SJCRH30 (cell line): ENCODE measurements around the gene ARHGAP12. TPM values are rescaled to one million over a fixed set of nuclear protein-coding genes. Genes with fewer than 3 reads are reported as not detected.
A peak's percentile ranks its signal among the peaks of the same experiment; 100 is the strongest.

Source experiments
- DNase-seq, 2 experiments: peaks; one replicate each; pipeline ENCODE4 v3.0.0-alpha.2; 2015 to 2020
- H3K27ac ChIP-seq: fragments of 250-450 bp; sonication (Bioruptor Pico); 2 replicates; pipeline ENCODE4 v1.5.1; 2020; ENCODE audit warnings: mild to moderate bottlenecking, moderate library complexity
- H3K27me3 ChIP-seq: fragments of 250-450 bp; sonication (Bioruptor Pico); 2 replicates; pipeline ENCODE4 v1.5.1; 2020; ENCODE audit warnings: mild to moderate bottlenecking, moderate library complexity
- H3K36me3 ChIP-seq: fragments of 250-450 bp; sonication (Bioruptor Pico); 2 replicates; pipeline ENCODE4 v1.5.1; 2020; ENCODE audit warnings: mild to moderate bottlenecking, moderate library complexity
- H3K4me1 ChIP-seq: fragments of 250-450 bp; sonication (Bioruptor Pico); 2 replicates; pipeline ENCODE4 v1.5.1; 2020; ENCODE audit warnings: mild to moderate bottlenecking, moderate library complexity
- H3K4me3 ChIP-seq: fragments of 250-450 bp; sonication (Bioruptor Pico); 2 replicates; pipeline ENCODE4 v1.5.1; 2020; ENCODE audit warnings: mild to moderate bottlenecking, moderate library complexity
- H3K9me3 ChIP-seq: fragments of 250-450 bp; sonication (Bioruptor Pico); replicated peaks from 2 replicates; pipeline ENCODE4 v1.5.1; 2020; ENCODE audit warnings: mild to moderate bottlenecking, moderate library complexity
- total RNA-seq: library from RNA; depleted of rRNA; stranded (reverse); fragments of >200 nt; shearing (Covaris generic); gene quantifications from 2 replicates; pipeline ENCODE4 v1.2.3, GENCODE V29; 2014; rRNA removed

The ARHGAP12 gene
- total RNA-seq, 1 experiment from 2014 or later, result 47.2 TPM

GRCh38 chr10:31758495-31758894 lies 170.1 kb downstream of the ARHGAP12 start:
- peaks cover 32% of the 10 kb centered on the region for H3K4me1 ChIP-seq
- DNase-seq, result no peak
- no peak overlapping the region for H3K27ac ChIP-seq
- no peaks in the 10 kb centered on the region for H3K9me3 ChIP-seq
- H3K27me3 ChIP-seq, result no peaks in the 10 kb centered on the region
- no peaks in the 10 kb centered on the region for H3K36me3 ChIP-seq
- H3K4me3 ChIP-seq, result no peak overlapping the region

- Histone ChIP-seq H3K27me3 (no peaks in the 10 kb centered on the region), H3K9me3 (no peaks in the 10 kb centered on the region), H3K4me3 (no peak overlapping the region), H3K27ac (no peak overlapping the region), H3K36me3 (no peaks in the 10 kb centered on the region), H3K4me1 (peaks cover 32% of the 10 kb centered on the region)
- DNase-seq, result peak in 1 of 2 experiments; percentile 41
Observed at GRCh38 chr10:31757831-31758230, 170.8 kb downstream of the ARHGAP12 start.

GRCh38 chr10:31757386-31757791 lies 171.2 kb downstream of the ARHGAP12 start:
- no peak overlapping the region for H3K4me3 ChIP-seq
- DNase-seq, result no peak
- no peaks in the 10 kb centered on the region for H3K27me3 ChIP-seq
- peaks cover 32% of the 10 kb centered on the region for H3K4me1 ChIP-seq
- H3K9me3 ChIP-seq, result no peaks in the 10 kb centered on the region
- no peaks in the 10 kb centered on the region for H3K36me3 ChIP-seq
- no peak overlapping the region for H3K27ac ChIP-seq

GRCh38 chr10:31756729-31757110 lies 171.9 kb downstream of the ARHGAP12 start:
- Histone ChIP-seq H3K27me3 (no peaks in the 10 kb centered on the region), H3K36me3 (no peaks in the 10 kb centered on the region), H3K4me1 (peaks cover 32% of the 10 kb centered on the region), H3K9me3 (no peaks in the 10 kb centered on the region), H3K27ac (no peak overlapping the region), H3K4me3 (no peak overlapping the region)
- no peak for DNase-seq

- H3K9me3 ChIP-seq, result no peaks in the 10 kb centered on the region
- H3K4me3 ChIP-seq, result no peak overlapping the region
- H3K36me3 ChIP-seq, result no peaks in the 10 kb centered on the region
- H3K4me1 ChIP-seq, result peaks cover 35% of the 10 kb centered on the region
- no peak overlapping the region for H3K27ac ChIP-seq
- DNase-seq, result no peak
- no peaks in the 10 kb centered on the region for H3K27me3 ChIP-seq
Observed at GRCh38 chr10:31756101-31756728, 172.4 kb downstream of the ARHGAP12 start.

Other genes starting within 250 kb of the ARHGAP12 start
- 208 and 238 TPM in 2 replicates for gene KIF5B, start 127.6 kb upstream of the ARHGAP12 start, total RNA-seq